Measurements from ENCODE around the gene SF3A2.

SF3A2 gene

GRCh38 chr19:2243274-2244124, 6.9 kb downstream of the SF3A2 start:
- no peak for DNase-seq

DNA sequence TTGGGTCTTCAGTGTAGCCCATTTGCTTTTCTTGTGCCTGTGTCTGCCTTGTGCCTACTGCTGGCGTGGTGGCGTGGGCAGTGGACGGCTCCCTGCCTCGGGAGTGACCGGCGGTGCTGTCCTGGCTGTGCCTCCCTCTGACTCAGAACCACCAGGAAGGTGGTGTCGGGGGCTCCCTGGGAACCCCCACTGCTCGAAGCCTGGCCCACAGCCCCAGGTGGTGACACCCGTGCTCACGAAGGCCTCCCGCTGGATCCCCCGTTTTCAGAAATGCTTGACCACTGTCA, 7.4 kb downstream of the SF3A2 start:
- no peak for DNase-seq

DNA sequence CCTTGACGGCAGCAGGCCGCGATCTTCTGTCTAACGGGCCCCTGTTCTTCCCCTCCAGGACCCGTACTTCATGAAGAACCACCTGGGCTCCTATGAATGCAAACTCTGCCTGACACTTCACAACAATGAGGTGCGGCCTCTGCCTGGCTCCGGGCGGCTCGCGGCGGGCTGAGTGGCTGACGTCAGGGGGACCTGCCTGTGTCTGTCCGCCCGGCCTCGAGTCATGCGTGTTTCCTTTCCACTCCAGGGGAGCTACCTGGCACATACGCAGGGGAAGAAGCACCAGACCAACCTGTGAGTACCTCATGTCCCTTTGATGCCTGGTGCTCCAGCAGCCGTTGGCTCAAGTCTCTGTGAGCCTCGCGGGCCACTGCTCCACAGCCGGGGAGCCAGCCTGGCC, 7.9 kb downstream of the SF3A2 start:
- no peak for DNase-seq

- DNase-seq: no peak
These were observed 8.6 kb downstream of the SF3A2 start for GRCh38 chr19:2245273-2245672.

- no peak for DNase-seq
These were observed 9.5 kb downstream of the SF3A2 start for GRCh38 chr19:2246014-2246620.

GRCh38 chr19:2246801-2247361, 10.3 kb downstream of the SF3A2 start:
- DNase-seq: no peak

DNA sequence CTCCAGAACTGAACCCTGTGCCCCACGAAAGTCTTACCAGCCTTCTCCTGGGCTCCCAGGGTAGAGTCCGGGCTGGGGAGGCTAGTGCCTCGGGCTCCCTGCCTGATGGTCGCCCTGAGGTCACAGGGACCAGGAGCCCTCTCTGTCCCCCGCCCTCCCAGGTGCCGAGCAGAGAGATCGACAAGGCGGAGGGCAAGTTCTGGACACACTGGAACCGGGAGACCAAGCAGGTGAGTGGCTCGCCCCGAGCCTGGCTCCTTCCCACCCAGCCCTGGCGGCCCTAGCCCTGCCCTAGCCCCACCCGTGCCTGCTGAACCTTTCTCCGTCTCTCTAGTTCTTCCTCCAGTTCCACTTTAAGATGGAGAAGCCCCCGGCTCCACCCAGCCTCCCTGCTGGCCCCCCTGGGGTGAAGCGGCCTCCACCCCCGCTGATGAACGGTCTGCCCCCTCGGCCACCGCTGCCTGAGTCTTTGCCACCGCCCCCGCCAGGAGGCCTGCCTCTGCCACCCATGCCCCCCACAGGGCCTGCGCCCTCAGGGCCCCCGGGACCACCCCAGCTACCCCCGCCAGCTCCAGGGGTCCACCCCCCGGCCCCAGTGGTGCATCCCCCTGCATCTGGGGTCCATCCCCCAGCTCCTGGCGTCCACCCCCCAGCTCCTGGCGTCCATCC, 10.9 kb downstream of the SF3A2 start:
- no peak for DNase-seq

- no peak for DNase-seq
These were observed 11.7 kb downstream of the SF3A2 start for GRCh38 chr19:2248136-2249009.

DNA sequence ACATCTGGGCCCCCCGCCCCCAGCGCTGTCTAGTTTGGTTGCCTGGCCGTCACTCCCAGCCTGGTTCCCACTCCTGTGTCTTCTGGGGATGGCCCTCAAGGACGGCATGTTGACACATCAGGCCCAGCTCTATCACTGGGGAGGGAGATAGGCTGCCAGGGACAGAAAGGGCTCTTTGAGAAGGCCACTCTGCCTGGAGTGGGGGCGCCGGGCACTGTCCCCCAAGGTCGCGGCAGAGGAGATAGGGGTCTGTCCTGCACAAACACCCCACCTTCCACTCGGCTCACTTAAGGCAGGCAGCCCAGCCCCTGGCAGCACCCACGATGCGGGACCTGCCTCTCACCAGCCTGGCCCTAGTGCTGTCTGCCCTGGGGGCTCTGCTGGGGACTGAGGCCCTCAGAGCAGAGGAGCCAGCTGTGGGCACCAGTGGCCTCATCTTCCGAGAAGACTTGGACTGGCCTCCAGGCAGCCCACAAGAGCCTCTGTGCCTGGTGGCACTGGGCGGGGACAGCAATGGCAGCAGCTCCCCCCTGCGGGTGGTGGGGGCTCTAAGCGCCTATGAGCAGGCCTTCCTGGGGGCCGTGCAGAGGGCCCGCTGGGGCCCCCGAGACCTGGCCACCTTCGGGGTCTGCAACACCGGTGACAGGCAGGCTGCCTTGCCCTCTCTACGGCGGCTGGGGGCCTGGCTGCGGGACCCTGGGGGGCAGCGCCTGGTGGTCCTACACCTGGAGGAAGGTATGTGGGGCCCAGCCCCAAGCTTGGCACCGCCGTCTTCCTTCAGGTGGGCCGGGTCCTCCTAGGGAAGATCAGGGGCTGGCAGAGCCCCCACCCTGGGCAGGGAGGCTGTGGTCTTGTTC, 12.6 kb downstream of the SF3A2 start, which contains the start of gene AMH:
Gene AMH (plus strand): TSS at position 314 of the 857 bp plus-strand sequence. CDS start 10 bp downstream, at position 324.
- DNase-seq: no peak

- DNase-seq: no peak
These were observed 13.5 kb downstream of the SF3A2 start for GRCh38 chr19:2249880-2250765.

GRCh38 chr19:2250766-2251105, 14.1 kb downstream of the SF3A2 start:
- DNase-seq: no peak

DNA sequence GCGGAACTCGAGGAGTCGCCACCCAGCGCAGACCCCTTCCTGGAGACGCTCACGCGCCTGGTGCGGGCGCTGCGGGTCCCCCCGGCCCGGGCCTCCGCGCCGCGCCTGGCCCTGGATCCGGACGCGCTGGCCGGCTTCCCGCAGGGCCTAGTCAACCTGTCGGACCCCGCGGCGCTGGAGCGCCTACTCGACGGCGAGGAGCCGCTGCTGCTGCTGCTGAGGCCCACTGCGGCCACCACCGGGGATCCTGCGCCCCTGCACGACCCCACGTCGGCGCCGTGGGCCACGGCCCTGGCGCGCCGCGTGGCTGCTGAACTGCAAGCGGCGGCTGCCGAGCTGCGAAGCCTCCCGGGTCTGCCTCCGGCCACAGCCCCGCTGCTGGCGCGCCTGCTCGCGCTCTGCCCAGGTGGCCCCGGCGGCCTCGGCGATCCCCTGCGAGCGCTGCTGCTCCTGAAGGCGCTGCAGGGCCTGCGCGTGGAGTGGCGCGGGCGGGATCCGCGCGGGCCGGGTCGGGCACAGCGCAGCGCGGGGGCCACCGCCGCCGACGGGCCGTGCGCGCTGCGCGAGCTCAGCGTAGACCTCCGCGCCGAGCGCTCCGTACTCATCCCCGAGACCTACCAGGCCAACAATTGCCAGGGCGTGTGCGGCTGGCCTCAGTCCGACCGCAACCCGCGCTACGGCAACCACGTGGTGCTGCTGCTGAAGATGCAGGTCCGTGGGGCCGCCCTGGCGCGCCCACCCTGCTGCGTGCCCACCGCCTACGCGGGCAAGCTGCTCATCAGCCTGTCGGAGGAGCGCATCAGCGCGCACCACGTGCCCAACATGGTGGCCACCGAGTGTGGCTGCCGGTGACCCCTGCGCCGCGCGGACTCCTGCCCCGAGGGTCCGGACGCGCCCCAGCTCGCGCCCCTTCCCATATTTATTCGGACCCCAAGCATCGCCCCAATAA, 14.8 kb downstream of the SF3A2 start:
- DNase-seq: no peak

DNA sequence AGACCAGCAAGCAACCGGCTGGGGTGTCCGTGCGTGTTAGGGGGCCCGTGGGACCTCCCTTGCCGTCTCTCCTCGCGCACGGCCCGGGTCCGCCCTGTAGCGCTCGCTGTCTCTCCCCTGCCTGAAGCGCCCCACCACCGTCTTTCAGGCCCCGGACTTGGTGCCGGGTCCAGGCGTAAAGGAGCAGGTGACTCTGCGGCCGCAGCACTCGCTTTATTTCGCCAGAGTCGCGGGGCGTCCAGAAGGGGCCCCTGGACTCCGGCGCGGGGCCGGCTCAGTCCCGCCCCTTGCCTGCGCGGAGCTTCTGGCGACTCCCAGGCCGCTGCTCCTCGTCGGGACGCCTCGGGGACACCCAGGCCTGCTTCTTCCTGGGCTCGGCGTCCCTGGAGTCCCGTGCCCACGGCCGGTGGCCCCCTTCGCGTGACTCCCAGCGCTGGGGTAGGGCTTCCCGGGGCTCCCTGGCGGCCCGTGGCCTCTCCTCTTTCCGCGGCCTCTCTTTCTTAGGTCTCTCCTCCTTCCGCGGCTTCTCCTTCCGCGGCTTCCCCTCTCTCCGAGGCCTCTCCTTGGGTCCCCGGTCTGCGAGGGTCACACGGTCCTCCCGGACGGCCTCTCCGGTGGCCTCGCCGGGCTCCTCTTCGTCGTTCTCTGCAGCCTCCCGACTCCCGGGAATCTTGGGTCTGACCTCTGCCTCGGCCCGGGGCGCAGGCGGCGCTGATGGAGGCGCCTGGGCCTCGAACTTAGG, 15.6 kb downstream of the SF3A2 start:
- DNase-seq: no peak

DNA sequence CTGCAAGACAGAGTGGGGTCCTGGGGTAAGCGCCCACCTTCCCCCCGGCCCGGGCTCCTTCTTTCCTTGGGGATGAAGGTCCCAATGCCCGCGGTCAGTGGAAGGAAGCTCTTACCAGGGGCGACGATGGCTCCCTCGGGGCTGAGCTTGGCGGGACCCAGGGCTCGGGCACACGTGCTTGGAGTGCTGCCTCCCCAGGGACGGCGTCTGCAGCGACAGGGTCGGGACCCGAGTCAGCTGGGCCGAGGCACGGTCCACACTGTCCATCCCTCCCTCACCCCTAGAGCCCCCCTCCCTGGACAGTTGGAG, 16.1 kb downstream of the SF3A2 start:
- DNase-seq: no peak

DNA sequence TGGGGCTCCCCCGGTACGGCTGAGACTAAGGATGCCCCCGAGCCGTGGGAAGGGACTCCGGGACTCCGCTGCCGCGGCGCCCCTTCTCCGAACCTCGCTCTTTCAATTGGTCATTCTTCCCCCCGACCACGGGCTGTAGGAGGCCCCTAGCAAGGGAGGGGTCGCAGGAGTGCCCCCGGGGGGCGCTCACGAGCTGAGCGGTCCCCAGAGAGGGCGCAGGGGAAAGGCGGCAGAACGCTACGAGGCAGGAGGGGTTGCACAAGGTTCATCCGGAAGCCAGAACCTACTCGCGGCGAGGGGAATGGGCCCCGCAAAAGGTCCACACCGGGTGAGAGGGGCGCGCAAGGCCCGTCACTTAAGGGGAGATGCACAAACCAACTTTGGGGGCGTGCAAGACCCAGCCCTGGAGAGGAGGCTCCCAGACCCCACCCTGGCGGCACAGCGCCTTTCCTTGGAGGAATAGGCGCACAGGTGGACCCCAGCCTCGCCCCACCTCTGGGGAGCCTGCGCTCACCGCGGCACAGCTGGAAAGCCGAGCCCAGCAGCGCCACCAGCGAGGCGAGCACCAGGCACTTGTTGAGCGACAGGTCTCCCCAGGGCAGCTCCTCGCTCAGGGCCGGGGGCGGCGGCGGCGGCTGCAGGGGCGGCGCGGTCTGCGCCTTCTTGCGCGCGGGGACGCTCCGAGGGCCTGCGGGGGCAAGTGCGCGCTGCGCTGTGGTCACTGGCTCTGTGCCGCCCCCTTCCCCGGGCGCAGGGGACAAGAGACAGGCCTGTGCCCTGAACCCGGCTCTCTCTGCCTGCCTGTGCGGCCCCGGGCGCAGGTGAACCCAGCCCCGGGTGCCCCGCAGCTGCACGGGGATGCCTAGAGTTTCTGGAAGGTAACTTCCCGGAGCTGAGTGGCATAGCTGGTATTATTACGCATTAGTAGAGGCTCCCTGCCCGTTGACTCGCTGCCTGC, 16.8 kb downstream of the SF3A2 start:
- peak; percentile 70 for DNase-seq

- no peak for DNase-seq
These were observed 17.6 kb downstream of the SF3A2 start for GRCh38 chr19:2254064-2254872.
